ENCODE results near the gene BZW1. TPM values are rescaled to one million over a fixed set of nuclear protein-coding genes. Genes with fewer than 3 reads are reported as not detected.

Gene BZW1
- total RNA-seq, 1 experiment from 2014 or later = 254 TPM

DNA sequence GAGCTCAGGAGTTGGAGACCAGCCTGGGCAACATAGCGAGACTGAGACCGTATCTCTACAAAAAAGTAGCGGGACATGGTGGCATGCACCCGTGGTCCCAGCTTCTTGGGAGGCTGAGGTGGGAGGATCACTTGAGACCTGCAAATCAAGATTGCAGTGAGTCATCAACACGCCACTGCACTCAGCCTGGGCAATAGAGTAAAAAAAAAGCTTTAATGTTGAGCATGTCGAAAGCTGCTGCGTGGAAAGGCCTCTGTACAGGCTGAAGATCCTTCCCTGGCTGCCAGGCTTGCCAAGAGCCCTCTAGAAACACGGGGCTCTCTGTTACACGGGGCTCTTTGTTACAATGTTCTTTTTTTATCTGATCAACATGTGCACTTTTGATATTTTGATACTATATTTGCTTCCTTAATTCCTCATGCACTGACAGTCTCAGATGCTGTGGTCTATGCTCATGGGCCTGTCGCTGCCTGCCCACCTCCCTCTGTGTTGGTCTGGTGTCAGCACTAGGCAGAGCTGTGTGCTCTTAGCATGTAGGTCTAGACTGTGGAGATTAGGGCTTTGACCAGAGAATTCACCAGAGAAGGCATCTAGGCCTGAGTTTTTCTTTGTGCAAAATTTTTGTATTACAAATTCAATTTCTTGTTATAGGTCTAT, 34.1 kb downstream of the BZW1 start:
- intact Hi-C loops (cut with micrococcal nuclease; ENCODE audit: unreplicated experiment) = no loop called here
- no peak for TF ChIP-seq CTCF (IDR thresholded peaks at IDR 0.05; ENCODE audit: unreplicated experiment)
- H3K4me1 Mint-ChIP-seq (ENCODE audit: low read depth, unreplicated experiment) = no peaks in the 10 kb centered on the region
- no peak for DNase-seq
- CTCF ChIA-PET = no interaction called here
- H3K4me3 Mint-ChIP-seq (ENCODE audit: low read depth, unreplicated experiment) = no peak overlapping the region
- H3K9me3 Mint-ChIP-seq (ENCODE audit: low read depth, unreplicated experiment) = no peaks in the 10 kb centered on the region
- no TSS peak for BruUV-seq (replicated peaks)
- no peak overlapping the region for H3K27ac Mint-ChIP-seq (ENCODE audit: unreplicated experiment)
- no peaks in the 10 kb centered on the region for H3K27me3 Mint-ChIP-seq (ENCODE audit: unreplicated experiment)
- peaks cover 11% of the 10 kb centered on the region for H3K36me3 Mint-ChIP-seq (ENCODE audit: insufficient read depth, unreplicated experiment)

GRCh38 chr2:200847269-200847668, 35.6 kb downstream of the BZW1 start:
- Mint-ChIP-seq H3K9me3 (ENCODE audit: low read depth, unreplicated experiment) (no peaks in the 10 kb centered on the region), H3K4me1 (ENCODE audit: low read depth, unreplicated experiment) (no peaks in the 10 kb centered on the region), H3K27ac (ENCODE audit: unreplicated experiment) (no peak overlapping the region), H3K27me3 (ENCODE audit: unreplicated experiment) (no peaks in the 10 kb centered on the region), H3K4me3 (ENCODE audit: low read depth, unreplicated experiment) (no peak overlapping the region), H3K36me3 (ENCODE audit: insufficient read depth, unreplicated experiment) (peaks cover 25% of the 10 kb centered on the region)
- TF ChIP-seq CTCF (IDR thresholded peaks at IDR 0.05; ENCODE audit: unreplicated experiment) = no peak
- intact Hi-C loops (cut with micrococcal nuclease; ENCODE audit: unreplicated experiment) = no loop called here
- BruUV-seq (replicated peaks) = no TSS peak
- DNase-seq = no peak
- CTCF ChIA-PET = no interaction called here

GRCh38 chr2:200847939-200848338, 36.2 kb downstream of the BZW1 start:
- no peaks in the 10 kb centered on the region for H3K27me3 Mint-ChIP-seq (ENCODE audit: unreplicated experiment)
- intact Hi-C loops (cut with micrococcal nuclease; ENCODE audit: unreplicated experiment) = no loop called here
- BruUV-seq (replicated peaks) = no TSS peak
- no peak for TF ChIP-seq CTCF (IDR thresholded peaks at IDR 0.05; ENCODE audit: unreplicated experiment)
- DNase-seq = no peak
- H3K4me3 Mint-ChIP-seq (ENCODE audit: low read depth, unreplicated experiment) = no peak overlapping the region
- CTCF ChIA-PET = no interaction called here
- H3K4me1 Mint-ChIP-seq (ENCODE audit: low read depth, unreplicated experiment) = no peaks in the 10 kb centered on the region
- no peak overlapping the region for H3K27ac Mint-ChIP-seq (ENCODE audit: unreplicated experiment)
- H3K36me3 Mint-ChIP-seq (ENCODE audit: insufficient read depth, unreplicated experiment) = peaks cover 32% of the 10 kb centered on the region
- H3K9me3 Mint-ChIP-seq (ENCODE audit: low read depth, unreplicated experiment) = no peaks in the 10 kb centered on the region

DNA sequence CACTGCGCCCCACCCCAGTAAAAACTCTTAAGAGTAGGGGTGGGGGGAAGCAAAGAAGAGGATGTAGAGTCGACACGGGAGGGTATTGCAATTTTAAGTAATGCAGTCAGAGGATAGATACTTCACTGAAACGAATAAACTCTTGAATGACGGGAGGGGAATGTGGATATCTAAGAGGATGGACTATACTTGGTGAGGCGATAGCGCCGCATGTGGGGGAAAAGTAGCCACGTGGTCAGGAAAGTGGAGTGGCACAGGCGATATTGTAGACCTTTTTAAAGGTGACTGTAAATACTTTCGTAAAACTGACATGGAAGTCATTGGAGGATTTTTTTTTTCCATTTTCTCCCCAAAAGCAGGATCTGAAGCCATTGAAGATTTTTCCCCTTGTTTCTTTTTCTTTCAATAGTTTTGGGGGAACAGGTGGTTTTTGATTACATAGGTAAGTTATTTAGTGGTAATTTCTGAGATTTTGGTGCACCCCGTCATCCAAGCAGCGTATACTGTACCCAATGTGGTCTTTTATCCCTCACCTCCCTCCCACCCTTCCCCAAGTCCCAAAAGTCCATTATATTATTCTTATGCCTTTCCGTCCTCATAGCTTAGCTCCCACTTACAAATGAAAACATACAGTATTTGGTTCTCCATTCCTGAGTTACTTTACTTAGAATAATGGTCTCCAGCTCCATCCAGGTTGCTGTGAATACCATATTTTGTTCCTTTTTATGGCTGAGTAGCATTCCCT, 39.0 kb downstream of the BZW1 start:
- BruUV-seq (replicated peaks) = no TSS peak
- no peak for DNase-seq
- intact Hi-C loops (cut with micrococcal nuclease; ENCODE audit: unreplicated experiment) = no loop called here
- no peaks in the 10 kb centered on the region for H3K27me3 Mint-ChIP-seq (ENCODE audit: unreplicated experiment)
- H3K9me3 Mint-ChIP-seq (ENCODE audit: low read depth, unreplicated experiment) = no peaks in the 10 kb centered on the region
- CTCF ChIA-PET = interaction anchor here (0.6 kb wide), 1 partner anchor 266 kb away, joined by 5 read pairs; no protein-coding TSS in a partner anchor
- H3K27ac Mint-ChIP-seq (ENCODE audit: unreplicated experiment) = no peak overlapping the region
- no peaks in the 10 kb centered on the region for H3K4me1 Mint-ChIP-seq (ENCODE audit: low read depth, unreplicated experiment)
- no peak overlapping the region for H3K4me3 Mint-ChIP-seq (ENCODE audit: low read depth, unreplicated experiment)
- H3K36me3 Mint-ChIP-seq (ENCODE audit: insufficient read depth, unreplicated experiment) = peaks cover 58% of the 10 kb centered on the region
- no peak for TF ChIP-seq CTCF (IDR thresholded peaks at IDR 0.05; ENCODE audit: unreplicated experiment)

Data from Calu3 (cell line).